Esophagus squamous epithelium (tissue), 4 donors: ENCODE results near the gene NSMF.

Experiments
- POLR2A ChIP-seq, 4 donors: fragments of 450-650 bp; IDR thresholded peaks; one replicate each; pipeline ENCODE4 v1.6.1; 2017; ENCODE audit warnings: antibody characterized with exemption in 4 of 4, mild to moderate bottlenecking in 4 of 4, moderate library complexity in 3 of 4
- TF ChIP-seq, protein P1 (sequence below), 6 experiments: fragments of 450-650 bp in 4 of 6; fragments of 200-600 bp in 2 of 6; sonication (generic) in 2 of 6; IDR thresholded peaks; one replicate each; pipeline ENCODE4 v1.5.1; 2016 to 2019; ENCODE audit warnings: antibody characterized with exemption in 6 of 6, mild to moderate bottlenecking in 4 of 6, moderate library complexity in 4 of 6

DNA sequence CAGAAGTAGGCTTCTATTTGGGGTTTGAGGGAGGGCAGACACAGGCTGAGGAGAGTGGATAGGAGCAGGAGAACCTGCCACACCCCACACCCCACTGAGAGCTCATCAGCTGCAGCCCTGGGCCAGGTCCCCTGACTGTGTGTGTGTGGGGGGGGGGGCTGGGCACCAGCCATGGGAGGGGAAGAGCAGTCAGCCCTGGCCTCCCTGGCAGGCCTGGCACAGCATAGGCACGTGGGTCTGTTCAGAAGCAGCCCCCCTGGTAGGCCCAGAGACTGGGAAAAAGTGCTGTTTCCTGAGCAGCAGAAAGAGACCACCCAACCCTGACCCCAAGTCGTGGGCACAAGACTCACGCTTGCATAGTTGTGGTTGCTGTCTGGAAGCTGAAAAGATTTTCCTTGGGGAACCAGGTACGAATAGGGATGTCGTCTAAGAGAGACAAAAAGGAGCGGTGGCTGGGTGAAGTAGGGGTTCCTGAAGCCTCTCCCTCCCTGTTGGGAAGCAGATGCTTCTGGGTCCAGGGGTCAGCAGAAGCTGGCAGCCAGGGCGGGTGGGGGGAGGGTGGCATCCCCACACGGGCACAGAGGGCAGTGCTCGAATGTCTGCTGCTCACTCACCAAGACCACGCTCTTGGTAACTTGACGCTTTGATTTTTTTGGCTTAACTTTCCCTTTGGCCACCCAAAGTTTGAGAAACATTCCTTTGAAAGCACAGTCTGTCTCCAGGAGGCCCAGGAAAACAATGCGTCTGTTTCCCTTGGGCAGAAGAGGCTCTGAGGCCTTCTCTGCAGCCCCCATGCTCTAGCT lies 2.9 kb downstream of the NSMF start:
- no peak for TF ChIP-seq POLR2A (IDR thresholded peaks at IDR 0.05)
- TF ChIP-seq, protein P1, sequence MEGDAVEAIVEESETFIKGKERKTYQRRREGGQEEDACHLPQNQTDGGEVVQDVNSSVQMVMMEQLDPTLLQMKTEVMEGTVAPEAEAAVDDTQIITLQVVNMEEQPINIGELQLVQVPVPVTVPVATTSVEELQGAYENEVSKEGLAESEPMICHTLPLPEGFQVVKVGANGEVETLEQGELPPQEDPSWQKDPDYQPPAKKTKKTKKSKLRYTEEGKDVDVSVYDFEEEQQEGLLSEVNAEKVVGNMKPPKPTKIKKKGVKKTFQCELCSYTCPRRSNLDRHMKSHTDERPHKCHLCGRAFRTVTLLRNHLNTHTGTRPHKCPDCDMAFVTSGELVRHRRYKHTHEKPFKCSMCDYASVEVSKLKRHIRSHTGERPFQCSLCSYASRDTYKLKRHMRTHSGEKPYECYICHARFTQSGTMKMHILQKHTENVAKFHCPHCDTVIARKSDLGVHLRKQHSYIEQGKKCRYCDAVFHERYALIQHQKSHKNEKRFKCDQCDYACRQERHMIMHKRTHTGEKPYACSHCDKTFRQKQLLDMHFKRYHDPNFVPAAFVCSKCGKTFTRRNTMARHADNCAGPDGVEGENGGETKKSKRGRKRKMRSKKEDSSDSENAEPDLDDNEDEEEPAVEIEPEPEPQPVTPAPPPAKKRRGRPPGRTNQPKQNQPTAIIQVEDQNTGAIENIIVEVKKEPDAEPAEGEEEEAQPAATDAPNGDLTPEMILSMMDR (IDR thresholded peaks at IDR 0.05): no peak
